GM12875 (cell line): Measurements from ENCODE around the gene WBP11.

Source experiments
- H3K4me3 ChIP-seq: one replicate; pipeline ENCODE4 v1.5.1; 2011; ENCODE audit warnings: low read depth, low read length, control low read depth
- CTCF ChIP-seq: IDR thresholded peaks from 2 replicates; pipeline ENCODE4 v1.5.1; 2011; ENCODE audit warnings: low read depth, mild to moderate bottlenecking, control low read depth, inconsistent platforms, low read length, moderate library complexity, borderline replicate concordance; ENCODE audit not compliant: insufficient read depth

Gene WBP11

GRCh38 chr12:14803011-14803829 is at the start of gene WBP11, which contains the start of gene C12orf60:
Gene WBP11, minus strand, starts transcription at chr12:14803478. Its CDS starts 2,095 bp downstream, at chr12:14801383.
Gene C12orf60, plus strand, starts transcription at chr12:14803670. Its CDS starts 19,266 bp downstream, at chr12:14822936.
- no peak for TF ChIP-seq CTCF
- H3K4me3 ChIP-seq, result peak within 1 kb of the TSS; percentile 99

- no peak for TF ChIP-seq CTCF
- no peak overlapping the region for H3K4me3 ChIP-seq
These were observed 49.6 kb upstream of the WBP11 start for GRCh38 chr12:14852880-14853279.

GRCh38 chr12:14850929-14851663 is 47.8 kb upstream of the WBP11 start:
- TF ChIP-seq CTCF, result no peak
- H3K4me3 ChIP-seq, result no peak overlapping the region

- H3K4me3 ChIP-seq, result no peak overlapping the region
- no peak for TF ChIP-seq CTCF
These were observed 46.4 kb upstream of the WBP11 start for GRCh38 chr12:14849661-14850060.

- no peak overlapping the region for H3K4me3 ChIP-seq
- TF ChIP-seq CTCF, result no peak
These were observed 43.8 kb upstream of the WBP11 start for GRCh38 chr12:14846876-14847580.

- no peak for TF ChIP-seq CTCF
- no peak overlapping the region for H3K4me3 ChIP-seq
These were observed 42.8 kb upstream of the WBP11 start for GRCh38 chr12:14846042-14846587.
